K562 (cell line): Measurements from ENCODE around the gene ARMC12. TPM values are rescaled to one million over a fixed set of nuclear protein-coding genes. Genes with fewer than 3 reads are reported as not detected.

ENCODE experiments used
- CHD4 ChIP-seq: fragments of 200-600 bp; sonication (generic); IDR thresholded peaks from 3 replicates; pipeline ENCODE4 v1.6.1; 2012; ENCODE audit warnings: low read depth, mild to moderate bottlenecking, mixed read lengths, low read length, inconsistent platforms; ENCODE audit not compliant: insufficient read depth, insufficient replicate concordance, poor library complexity, severe bottlenecking
- CTBP1 ChIP-seq: fragments of 450-650 bp; IDR thresholded peaks from 2 replicates; pipeline ENCODE4 v1.6.1; 2016; ENCODE audit warnings: borderline replicate concordance
- JUND ChIP-seq, 2 experiments: IDR thresholded peaks; 2 replicates in 1 of 2; 3 replicates in 1 of 2; pipeline ENCODE4 v1.6.1; 2011; ENCODE audit warnings: borderline replicate concordance in 2 of 2, low read depth in 2 of 2, low read length in 2 of 2, improper control_type of control experiment in 1 of 2, missing biosample characterization in 1 of 2, missing genetic modification characterization in 1 of 2, missing genetic modification reagents in 1 of 2
- NR2C1 ChIP-seq, 2 experiments: fragments of 450-650 bp; IDR thresholded peaks; 2 replicates each; pipeline ENCODE4 v1.6.1; 2017; ENCODE audit warnings: mild to moderate bottlenecking in 2 of 2, antibody characterized with exemption in 1 of 2, inconsistent platforms in 1 of 2, missing compliant biosample characterization in 1 of 2, missing genetic modification characterization in 1 of 2
- ZFP30 ChIP-seq: fragments of 250-450 bp; sonication (Bioruptor Pico); IDR thresholded peaks from 2 replicates; pipeline ENCODE4 v1.8.0; 2022; ENCODE audit warnings: moderate library complexity, mild to moderate bottlenecking, inconsistent platforms, borderline replicate concordance
- ZNF75A ChIP-seq: fragments of 450-650 bp; formaldehyde crosslinking; IDR thresholded peaks from 2 replicates; pipeline ENCODE4 v1.4.0; 2020; ENCODE audit warnings: mild to moderate bottlenecking
- polyA plus RNA-seq, 8 experiments: library from polyadenylated mRNA; depleted of rRNA in 4 of 8; stranded (reverse) in 5 of 8; unstranded in 3 of 8; fragments of >200 nt; fragmentation: Nextera tagmentation in 2 of 8; fragmentation: Illumina TruSeq in 1 of 8; extraction: Ambion mirVana in 2 of 8; extraction: Trizol in 1 of 8; gene quantifications; 2 replicates each; pipeline versions ENCODE4 v1.2.1 to v1.2.3, GENCODE V29; 2011 to 2014; ENCODE audit warnings: inconsistent platforms in 1 of 8, missing spikeins in 1 of 8
- total RNA-seq, 7 experiments: library from RNA; depleted of rRNA in 6 of 7; stranded (reverse); fragments of >200 nt in 6 of 7; fragmentation: Illumina TruSeq in 2 of 7; extraction: Trizol in 2 of 7; gene quantifications; 2 replicates each; pipeline versions ENCODE4 v1.2.1 to v1.2.3, GENCODE V29; 2011 to 2021; ENCODE audit warnings: low replicate concordance in 1 of 7
- TF ChIP-seq, protein P1 (sequence below): sonication (generic); formaldehyde crosslinking; IDR thresholded peaks from 2 replicates; pipeline ENCODE4 v1.8.0; 2022; ENCODE audit warnings: mild to moderate bottlenecking, low read depth, missing genetic modification reagents
- TF ChIP-seq, protein P2 (sequence below): fragments of 450-650 bp; formaldehyde crosslinking; IDR thresholded peaks from 2 replicates; pipeline ENCODE4 v1.4.0; 2020; ENCODE audit warnings: mild to moderate bottlenecking, moderate library complexity
- TF ChIP-seq, protein P3 (sequence below): fragments of 200-600 bp; sonication (generic); IDR thresholded peaks from one replicate; pipeline ENCODE4 v1.6.1; 2012; ENCODE audit warnings: mild to moderate bottlenecking, low read depth, low read length, inconsistent platforms

The ARMC12 gene
- total and polyA plus RNA-seq, 9 of the 15 experiments (the other 6 are each of a cell fraction or from before 2014, with no cell fraction given), result 0.09 to 0.58 (median 0.31) TPM; not detected in 3

DNA sequence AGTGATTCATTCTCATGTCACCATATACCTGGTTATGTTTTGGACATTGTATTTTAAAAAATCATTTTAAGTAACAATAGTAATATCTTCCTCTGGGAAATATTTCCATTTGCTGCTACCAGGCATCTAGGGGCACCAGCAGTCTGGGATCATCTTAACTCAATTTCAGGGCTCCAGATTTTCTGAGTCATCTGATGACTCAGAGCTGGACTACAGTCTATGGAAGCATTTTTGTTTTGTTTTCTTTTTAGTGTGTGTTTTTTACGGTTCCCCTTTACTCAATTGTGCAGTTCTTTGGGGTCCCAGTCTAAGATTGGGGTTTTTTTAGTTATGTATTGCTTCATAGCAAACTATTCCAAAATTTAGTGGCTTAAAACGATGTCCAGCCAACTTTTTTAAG, 42.4 kb upstream of the ARMC12 start (continued):
- TF ChIP-seq, protein P1, sequence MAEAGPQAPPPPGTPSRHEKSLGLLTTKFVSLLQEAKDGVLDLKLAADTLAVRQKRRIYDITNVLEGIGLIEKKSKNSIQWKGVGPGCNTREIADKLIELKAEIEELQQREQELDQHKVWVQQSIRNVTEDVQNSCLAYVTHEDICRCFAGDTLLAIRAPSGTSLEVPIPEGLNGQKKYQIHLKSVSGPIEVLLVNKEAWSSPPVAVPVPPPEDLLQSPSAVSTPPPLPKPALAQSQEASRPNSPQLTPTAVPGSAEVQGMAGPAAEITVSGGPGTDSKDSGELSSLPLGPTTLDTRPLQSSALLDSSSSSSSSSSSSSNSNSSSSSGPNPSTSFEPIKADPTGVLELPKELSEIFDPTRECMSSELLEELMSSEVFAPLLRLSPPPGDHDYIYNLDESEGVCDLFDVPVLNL (CRISPR knock-in tag), result no peak
- no peak for TF ChIP-seq CTBP1
- TF ChIP-seq, protein P2, sequence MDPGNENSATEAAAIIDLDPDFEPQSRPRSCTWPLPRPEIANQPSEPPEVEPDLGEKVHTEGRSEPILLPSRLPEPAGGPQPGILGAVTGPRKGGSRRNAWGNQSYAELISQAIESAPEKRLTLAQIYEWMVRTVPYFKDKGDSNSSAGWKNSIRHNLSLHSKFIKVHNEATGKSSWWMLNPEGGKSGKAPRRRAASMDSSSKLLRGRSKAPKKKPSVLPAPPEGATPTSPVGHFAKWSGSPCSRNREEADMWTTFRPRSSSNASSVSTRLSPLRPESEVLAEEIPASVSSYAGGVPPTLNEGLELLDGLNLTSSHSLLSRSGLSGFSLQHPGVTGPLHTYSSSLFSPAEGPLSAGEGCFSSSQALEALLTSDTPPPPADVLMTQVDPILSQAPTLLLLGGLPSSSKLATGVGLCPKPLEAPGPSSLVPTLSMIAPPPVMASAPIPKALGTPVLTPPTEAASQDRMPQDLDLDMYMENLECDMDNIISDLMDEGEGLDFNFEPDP, result no peak
- no peak for TF ChIP-seq NR2C1 (IDR thresholded peaks at IDR 0.05)
- TF ChIP-seq NR2C1 (tag; IDR thresholded peaks at IDR 0.05), result no peak
- no peak for TF ChIP-seq CHD4
- no peak for TF ChIP-seq ZFP30 (CRISPR knock-in tag)
- TF ChIP-seq ZNF75A (CRISPR knock-in tag), result no peak
- TF ChIP-seq, protein P3, sequence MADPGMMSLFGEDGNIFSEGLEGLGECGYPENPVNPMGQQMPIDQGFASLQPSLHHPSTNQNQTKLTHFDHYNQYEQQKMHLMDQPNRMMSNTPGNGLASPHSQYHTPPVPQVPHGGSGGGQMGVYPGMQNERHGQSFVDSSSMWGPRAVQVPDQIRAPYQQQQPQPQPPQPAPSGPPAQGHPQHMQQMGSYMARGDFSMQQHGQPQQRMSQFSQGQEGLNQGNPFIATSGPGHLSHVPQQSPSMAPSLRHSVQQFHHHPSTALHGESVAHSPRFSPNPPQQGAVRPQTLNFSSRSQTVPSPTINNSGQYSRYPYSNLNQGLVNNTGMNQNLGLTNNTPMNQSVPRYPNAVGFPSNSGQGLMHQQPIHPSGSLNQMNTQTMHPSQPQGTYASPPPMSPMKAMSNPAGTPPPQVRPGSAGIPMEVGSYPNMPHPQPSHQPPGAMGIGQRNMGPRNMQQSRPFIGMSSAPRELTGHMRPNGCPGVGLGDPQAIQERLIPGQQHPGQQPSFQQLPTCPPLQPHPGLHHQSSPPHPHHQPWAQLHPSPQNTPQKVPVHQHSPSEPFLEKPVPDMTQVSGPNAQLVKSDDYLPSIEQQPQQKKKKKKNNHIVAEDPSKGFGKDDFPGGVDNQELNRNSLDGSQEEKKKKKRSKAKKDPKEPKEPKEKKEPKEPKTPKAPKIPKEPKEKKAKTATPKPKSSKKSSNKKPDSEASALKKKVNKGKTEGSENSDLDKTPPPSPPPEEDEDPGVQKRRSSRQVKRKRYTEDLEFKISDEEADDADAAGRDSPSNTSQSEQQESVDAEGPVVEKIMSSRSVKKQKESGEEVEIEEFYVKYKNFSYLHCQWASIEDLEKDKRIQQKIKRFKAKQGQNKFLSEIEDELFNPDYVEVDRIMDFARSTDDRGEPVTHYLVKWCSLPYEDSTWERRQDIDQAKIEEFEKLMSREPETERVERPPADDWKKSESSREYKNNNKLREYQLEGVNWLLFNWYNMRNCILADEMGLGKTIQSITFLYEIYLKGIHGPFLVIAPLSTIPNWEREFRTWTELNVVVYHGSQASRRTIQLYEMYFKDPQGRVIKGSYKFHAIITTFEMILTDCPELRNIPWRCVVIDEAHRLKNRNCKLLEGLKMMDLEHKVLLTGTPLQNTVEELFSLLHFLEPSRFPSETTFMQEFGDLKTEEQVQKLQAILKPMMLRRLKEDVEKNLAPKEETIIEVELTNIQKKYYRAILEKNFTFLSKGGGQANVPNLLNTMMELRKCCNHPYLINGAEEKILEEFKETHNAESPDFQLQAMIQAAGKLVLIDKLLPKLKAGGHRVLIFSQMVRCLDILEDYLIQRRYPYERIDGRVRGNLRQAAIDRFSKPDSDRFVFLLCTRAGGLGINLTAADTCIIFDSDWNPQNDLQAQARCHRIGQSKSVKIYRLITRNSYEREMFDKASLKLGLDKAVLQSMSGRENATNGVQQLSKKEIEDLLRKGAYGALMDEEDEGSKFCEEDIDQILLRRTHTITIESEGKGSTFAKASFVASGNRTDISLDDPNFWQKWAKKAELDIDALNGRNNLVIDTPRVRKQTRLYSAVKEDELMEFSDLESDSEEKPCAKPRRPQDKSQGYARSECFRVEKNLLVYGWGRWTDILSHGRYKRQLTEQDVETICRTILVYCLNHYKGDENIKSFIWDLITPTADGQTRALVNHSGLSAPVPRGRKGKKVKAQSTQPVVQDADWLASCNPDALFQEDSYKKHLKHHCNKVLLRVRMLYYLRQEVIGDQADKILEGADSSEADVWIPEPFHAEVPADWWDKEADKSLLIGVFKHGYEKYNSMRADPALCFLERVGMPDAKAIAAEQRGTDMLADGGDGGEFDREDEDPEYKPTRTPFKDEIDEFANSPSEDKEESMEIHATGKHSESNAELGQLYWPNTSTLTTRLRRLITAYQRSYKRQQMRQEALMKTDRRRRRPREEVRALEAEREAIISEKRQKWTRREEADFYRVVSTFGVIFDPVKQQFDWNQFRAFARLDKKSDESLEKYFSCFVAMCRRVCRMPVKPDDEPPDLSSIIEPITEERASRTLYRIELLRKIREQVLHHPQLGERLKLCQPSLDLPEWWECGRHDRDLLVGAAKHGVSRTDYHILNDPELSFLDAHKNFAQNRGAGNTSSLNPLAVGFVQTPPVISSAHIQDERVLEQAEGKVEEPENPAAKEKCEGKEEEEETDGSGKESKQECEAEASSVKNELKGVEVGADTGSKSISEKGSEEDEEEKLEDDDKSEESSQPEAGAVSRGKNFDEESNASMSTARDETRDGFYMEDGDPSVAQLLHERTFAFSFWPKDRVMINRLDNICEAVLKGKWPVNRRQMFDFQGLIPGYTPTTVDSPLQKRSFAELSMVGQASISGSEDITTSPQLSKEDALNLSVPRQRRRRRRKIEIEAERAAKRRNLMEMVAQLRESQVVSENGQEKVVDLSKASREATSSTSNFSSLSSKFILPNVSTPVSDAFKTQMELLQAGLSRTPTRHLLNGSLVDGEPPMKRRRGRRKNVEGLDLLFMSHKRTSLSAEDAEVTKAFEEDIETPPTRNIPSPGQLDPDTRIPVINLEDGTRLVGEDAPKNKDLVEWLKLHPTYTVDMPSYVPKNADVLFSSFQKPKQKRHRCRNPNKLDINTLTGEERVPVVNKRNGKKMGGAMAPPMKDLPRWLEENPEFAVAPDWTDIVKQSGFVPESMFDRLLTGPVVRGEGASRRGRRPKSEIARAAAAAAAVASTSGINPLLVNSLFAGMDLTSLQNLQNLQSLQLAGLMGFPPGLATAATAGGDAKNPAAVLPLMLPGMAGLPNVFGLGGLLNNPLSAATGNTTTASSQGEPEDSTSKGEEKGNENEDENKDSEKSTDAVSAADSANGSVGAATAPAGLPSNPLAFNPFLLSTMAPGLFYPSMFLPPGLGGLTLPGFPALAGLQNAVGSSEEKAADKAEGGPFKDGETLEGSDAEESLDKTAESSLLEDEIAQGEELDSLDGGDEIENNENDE, result no peak
- TF ChIP-seq JUND (IDR thresholded peaks at IDR 0.05; ENCODE audit: borderline replicate concordance, low read depth, low read length), result peak; percentile 99
- TF ChIP-seq JUND (tag; IDR thresholded peaks at IDR 0.05; ENCODE audit: borderline replicate concordance, low read depth, low read length), result peak; percentile 100
